GM19328 (cell line): Measurements from ENCODE around the gene NANOS1.
"Not testable (repeated sequence)": the region's sequence is repeated elsewhere in the genome, so short reads cannot be mapped to it uniquely, and the experiment has no call there.

Source experiments
- ATAC-seq: cut with Tn5 transposase; IDR thresholded peaks from one replicate; pipeline ENCODE4 v1.9.1; 2021; ENCODE audit warnings: mild to moderate bottlenecking, moderate library complexity; ENCODE audit not compliant: unreplicated experiment

Gene NANOS1

DNA sequence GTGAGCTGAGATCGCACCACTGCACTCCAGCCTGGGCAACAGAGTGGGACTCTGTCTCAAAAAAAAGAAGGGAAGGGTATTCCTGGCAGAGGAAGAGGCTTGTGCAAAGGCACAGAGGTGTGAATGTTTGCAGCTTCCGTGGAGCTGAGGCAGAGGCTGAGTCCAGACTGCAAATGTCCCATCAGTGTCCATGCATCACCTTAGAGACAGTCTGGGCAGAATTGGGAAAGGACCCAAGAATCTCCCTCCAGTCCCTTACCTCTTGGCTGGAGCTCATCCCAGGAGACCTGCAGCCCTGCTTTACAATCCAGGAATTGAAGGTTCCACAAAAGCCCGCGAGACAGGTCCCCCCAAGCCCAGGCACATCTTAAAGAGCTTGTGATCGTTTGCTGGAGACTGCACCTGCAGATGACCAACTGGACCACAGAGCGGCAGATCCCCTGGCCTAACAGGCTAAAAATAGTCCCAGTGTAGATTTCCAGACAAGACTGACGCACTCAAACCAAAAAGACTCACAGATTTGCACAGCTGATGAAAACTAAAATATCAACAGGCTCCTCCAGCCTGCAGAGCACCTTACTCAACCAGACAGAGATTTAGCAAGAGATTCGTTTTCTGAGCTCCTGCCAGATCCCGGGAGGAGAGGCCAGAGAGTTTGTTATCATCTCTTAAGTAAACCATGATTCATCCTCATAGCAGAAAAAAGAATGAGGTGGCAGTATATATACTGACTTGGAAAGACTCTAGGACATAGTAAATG lies 22.9 kb upstream of the NANOS1 start:
- no peak for ATAC-seq

DNA sequence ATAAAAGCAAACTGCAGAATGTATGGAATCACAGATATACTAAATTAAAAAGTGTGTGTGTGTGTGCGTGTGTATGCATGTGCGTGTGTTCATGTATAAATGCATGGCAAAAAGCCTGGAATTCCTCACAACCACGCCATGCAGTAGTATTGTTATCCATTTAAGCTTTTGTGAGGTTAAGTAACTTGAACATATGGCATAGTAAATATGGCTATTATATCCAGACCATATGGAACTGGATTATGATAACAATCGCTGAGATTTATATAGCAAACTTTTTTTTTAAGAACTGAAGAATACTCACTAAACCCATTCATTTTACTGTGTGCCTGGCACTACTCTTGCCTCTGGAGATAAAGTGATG lies 22.3 kb upstream of the NANOS1 start:
- no peak for ATAC-seq

GRCh38 chr10:119020627-119020946 lies 8.9 kb upstream of the NANOS1 start:
- no peak for ATAC-seq

- no peak for ATAC-seq
Observed at GRCh38 chr10:119022846-119023552, 6.5 kb upstream of the NANOS1 start.

GRCh38 chr10:119023553-119023868 lies 6.0 kb upstream of the NANOS1 start:
- no peak for ATAC-seq

GRCh38 chr10:119024882-119025281 lies 4.6 kb upstream of the NANOS1 start:
- no peak for ATAC-seq

DNA sequence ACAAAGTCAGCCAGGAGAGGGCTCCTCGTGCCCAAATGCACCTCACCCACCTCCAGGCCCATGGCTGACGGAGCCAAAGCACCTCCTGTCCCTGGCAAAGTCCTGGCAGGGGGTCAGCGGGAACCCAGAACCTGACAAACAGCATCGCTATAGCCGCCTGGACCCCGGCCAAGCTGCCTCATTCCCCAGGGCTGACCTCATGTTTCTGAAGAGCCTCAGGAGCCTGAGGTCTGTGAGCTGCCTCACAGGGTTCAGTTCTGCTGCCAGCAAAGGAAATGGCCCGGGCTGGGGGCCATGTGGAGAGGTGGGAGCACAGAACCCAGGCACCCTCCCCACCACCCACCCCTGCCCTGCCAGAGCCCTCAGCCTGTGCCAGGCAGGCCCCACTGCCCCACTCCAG lies 4.2 kb upstream of the NANOS1 start:
- ATAC-seq: no peak

DNA sequence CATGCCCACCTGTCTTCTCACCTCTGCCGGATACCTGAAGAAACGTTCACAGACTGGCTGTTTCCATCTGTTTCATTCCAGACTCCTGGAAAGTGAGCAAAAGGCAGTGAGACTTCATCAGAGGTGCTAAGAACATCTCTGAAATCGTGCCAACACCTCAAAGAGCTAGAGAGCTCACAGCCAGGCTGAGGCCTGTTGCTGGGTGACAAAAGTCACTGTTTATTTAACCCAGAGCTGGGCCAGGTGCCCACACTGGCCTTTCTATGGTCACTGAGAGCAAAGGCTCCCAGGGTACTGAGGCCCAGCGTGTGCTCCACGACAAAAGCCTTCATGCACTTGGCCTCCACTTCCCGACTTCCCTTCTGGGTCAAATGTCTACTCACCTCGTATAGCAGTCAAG lies 3.7 kb upstream of the NANOS1 start:
- no peak for ATAC-seq

- ATAC-seq: no peak
Observed at GRCh38 chr10:119026301-119027110, 3.0 kb upstream of the NANOS1 start.

DNA sequence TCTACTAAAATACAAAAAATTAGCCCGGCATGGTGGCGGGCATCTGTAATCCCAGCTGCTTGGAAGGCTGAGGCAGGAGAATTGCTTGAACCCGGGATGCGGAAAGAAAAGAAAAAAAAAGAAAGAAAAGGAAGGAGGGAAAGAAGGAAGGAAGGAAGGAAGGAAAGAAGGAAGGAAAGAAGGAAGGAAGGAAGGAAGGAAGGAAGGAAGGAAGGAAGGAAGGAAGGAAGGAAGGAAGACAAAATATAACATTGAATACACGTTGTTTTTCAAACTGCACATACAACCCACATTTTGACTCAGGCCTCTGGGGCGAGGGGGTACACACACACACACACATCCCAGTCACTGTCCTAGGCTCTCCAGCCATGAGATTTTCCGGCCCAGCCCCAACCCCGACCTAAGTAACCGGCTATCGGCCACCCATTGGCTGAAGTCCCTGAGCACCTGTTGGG lies 1.0 kb upstream of the NANOS1 start:
- ATAC-seq: not testable (repeated sequence)

DNA sequence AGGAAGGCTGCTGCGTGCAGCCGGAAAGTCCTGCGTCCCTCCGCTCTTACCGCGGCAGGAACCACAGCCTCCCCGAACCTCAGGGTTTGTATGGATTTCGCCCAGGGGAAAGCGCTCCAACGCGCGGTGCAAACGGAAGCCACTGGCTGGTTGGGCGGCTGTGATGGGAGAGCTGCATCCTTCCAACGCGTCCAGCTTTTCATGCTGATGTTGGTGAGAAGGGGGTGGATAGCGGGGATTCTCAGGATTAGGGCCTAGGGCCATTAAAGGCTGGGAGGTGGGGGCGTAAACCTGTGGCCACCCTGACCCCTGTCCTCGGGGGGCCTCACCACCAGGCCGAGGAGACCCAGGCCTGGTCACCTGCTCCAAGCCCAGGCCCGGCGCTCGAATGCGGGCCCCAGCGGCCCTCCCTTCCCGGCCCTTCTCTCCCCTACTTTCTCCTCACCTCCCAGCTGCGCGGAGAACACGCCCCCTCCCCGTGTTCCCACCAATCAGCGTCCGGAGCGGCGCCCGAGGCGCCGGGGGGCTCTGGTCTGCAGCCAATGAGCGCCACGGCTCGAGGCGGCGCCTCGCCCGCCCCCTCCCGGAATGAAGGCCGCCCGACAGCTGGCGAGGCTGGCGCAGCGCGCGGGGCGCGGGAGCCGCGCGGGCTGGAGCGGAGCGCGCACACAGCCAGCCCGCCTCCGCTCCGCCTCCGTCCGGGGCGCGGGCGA lies 458 bp upstream of the NANOS1 start:
- peak; percentile 50 for ATAC-seq

DNA sequence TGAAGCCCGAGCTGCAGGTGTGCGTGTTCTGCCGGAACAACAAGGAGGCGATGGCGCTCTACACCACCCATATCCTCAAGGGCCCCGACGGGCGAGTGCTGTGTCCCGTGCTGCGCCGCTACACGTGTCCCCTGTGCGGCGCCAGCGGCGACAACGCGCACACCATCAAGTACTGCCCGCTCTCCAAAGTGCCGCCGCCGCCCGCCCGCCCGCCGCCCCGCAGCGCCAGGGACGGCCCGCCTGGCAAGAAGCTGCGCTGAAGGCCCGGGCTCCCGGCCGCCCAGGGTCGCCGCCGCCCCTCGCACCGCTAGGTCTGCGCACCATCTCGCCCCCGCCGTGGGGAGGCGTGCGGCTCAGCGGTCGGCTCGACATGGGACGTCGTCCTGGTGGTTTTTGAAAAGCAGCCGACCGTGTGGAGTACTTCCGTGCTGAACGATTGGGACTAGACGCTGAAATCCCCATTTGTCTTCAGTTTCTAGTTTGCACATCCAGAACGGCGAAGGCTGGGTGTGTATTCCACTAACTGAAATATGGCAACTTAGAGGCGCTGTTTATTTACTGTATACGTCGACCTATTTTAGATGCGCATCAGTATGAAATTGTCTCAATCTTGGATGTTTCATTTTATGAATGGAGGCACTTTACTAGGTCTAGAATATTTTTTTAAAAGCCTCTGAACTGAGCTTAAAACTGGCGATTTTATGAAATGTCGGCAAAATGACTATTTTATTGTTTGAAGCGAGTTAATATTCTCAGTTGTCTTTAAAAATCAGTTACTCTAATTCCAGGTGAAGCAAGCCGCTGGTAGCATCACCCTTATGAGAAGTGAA lies 1.1 kb downstream of the NANOS1 start:
- ATAC-seq: peak; percentile 44

DNA sequence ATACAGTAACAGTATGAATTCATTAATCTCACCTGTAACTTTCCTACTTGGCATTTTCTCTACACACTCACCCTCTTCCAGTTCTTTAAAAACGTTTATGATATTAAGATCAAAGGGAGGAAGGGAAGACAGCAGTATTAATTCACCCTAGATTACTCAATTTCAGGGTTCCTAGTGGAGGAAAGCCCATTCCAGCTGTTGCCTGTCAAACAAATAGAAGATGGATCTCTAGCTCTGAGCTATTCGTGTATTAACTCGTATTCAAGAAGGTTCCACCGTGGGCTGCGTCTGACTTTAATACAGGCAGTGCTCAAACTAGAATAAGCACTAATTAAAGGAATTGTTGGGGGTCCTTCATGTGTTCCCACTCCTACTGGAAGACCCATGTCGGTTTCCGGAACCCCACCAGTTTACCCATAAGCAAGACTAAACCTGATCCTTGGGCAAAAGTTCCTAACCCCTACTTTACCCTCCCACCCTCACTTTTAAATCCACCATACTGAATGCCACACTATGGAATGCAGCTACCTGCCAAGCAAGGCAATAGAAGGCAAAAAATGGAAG lies 2.1 kb downstream of the NANOS1 start:
- ATAC-seq: no peak

- no peak for ATAC-seq
Observed at GRCh38 chr10:119039161-119039560, 9.6 kb downstream of the NANOS1 start.

- no peak for ATAC-seq
Observed at GRCh38 chr10:119041326-119041725, 11.8 kb downstream of the NANOS1 start.

- ATAC-seq: no peak
Observed at GRCh38 chr10:119042169-119042568, 12.7 kb downstream of the NANOS1 start.

DNA sequence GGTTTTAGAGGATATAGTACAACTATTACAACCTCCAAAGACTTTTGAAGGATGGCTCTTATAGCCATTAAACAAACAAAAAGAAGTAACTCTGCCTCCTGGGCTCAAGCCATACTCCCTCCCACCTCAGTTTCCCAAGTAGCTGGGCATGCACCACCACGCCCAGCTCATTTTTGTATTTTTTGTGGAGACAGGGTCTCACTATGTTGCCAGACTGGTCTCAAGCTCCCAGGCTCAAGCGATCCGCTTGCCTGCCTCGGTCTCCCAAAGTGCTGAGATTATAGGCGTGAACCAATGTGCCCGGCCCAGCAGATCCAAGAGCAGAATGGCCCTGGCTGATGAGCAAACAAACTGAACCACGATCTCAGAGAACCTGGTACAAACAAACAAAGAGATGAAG lies 16.0 kb downstream of the NANOS1 start:
- ATAC-seq: no peak

DNA sequence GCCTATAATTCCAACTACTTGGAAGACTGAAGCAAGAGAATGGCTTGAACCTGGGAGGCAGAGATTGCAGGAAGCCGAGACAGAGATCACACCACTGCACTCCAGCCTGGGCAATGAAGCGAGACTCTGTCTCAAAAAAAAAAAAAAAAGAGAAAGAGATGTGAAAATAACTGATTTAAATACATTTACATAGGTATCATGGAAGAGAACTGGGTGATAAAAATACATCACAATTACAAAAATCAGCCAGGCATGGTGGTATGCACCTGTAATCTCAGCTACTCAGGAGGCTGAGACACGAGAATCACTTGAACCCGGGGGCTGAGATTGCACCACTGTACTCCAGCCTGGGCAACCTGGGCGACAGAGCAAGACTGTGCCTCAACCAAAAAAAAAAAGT lies 19.8 kb downstream of the NANOS1 start:
- no peak for ATAC-seq

- no peak for ATAC-seq
Observed at GRCh38 chr10:119049777-119050176, 20.3 kb downstream of the NANOS1 start.

DNA sequence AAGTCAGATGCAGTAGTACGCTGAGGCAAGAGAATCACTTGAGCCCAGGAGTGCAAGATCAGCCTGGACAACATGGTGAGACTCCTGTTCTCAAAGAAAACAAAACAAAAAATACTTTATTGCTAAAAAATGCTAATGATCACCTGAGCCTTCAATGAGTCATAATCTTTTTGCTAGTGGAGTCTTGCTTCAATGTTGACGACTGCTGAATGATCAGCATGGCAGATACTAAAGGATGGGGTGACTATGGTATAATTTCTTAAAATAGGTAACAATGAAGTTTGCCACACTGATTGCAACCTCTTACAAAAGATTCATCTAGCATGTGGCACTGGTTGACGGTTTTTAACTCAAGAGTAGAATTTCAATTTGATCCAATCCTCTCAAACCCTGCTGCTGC lies 22.3 kb downstream of the NANOS1 start:
- ATAC-seq: no peak
